Fibroblast of villous mesenchyme (primary cell): ENCODE data around the gene CACHD1. TPM values are rescaled to one million over a fixed set of nuclear protein-coding genes. Genes with fewer than 3 reads are reported as not detected.

Experiments
- DNase-seq: peaks from one replicate; pipeline ENCODE4 v3.0.0-alpha.2; 2010; ENCODE audit warnings: low read depth
- H3K4me3 ChIP-seq: 2 replicates; pipeline ENCODE4 v1.5.1; 2011; ENCODE audit warnings: low read depth, mild to moderate bottlenecking, low read length
- CTCF ChIP-seq: IDR thresholded peaks from 2 replicates; pipeline ENCODE4 v1.5.1; 2012; ENCODE audit warnings: low read depth, mild to moderate bottlenecking, low read length; ENCODE audit not compliant: insufficient read depth
- total RNA-seq: library from RNA; depleted of rRNA; stranded (reverse); fragments of >200 nt; gene quantifications from 2 replicates; pipeline ENCODE4 v1.2.3, GENCODE V29; 2012

CACHD1 gene
- total RNA-seq, 1 donor, result 11.2 TPM

- TF ChIP-seq CTCF, result no peak
- peak overlapping the region; percentile 62 for H3K4me3 ChIP-seq
- DNase-seq, result no peak
Observed at GRCh38 chr1:64472040-64472376, 2.1 kb downstream of the CACHD1 start.

GRCh38 chr1:64472805-64473204 lies 2.9 kb downstream of the CACHD1 start:
- no peak overlapping the region for H3K4me3 ChIP-seq
- no peak for DNase-seq
- TF ChIP-seq CTCF, result no peak

GRCh38 chr1:64473367-64473766 lies 3.4 kb downstream of the CACHD1 start:
- no peak for DNase-seq
- no peak overlapping the region for H3K4me3 ChIP-seq
- no peak for TF ChIP-seq CTCF

- no peak overlapping the region for H3K4me3 ChIP-seq
- no peak for TF ChIP-seq CTCF
- no peak for DNase-seq
Observed at GRCh38 chr1:64474133-64474532, 4.2 kb downstream of the CACHD1 start.

GRCh38 chr1:64474665-64475439 lies 4.9 kb downstream of the CACHD1 start:
- no peak for DNase-seq
- no peak for TF ChIP-seq CTCF
- H3K4me3 ChIP-seq, result no peak overlapping the region

- DNase-seq, result peak; percentile 66
- no peak overlapping the region for H3K4me3 ChIP-seq
- TF ChIP-seq CTCF, result no peak
Observed at GRCh38 chr1:64476251-64476952, 6.5 kb downstream of the CACHD1 start.
